Inferior parietal cortex (tissue), 1 donor: Measurements from ENCODE around the gene NAA38.
A peak's percentile ranks its signal among the peaks of the same experiment; 100 is the strongest.

ENCODE experiments used
- DNase-seq: peaks from one replicate; pipeline ENCODE4 v3.0.0-alpha.2; 2016; ENCODE audit errors: extremely low spot score

NAA38 gene

GRCh38 chr17:7841396-7841914, 15.9 kb downstream of the NAA38 start:
- DNase-seq, result peak; percentile 67

DNA sequence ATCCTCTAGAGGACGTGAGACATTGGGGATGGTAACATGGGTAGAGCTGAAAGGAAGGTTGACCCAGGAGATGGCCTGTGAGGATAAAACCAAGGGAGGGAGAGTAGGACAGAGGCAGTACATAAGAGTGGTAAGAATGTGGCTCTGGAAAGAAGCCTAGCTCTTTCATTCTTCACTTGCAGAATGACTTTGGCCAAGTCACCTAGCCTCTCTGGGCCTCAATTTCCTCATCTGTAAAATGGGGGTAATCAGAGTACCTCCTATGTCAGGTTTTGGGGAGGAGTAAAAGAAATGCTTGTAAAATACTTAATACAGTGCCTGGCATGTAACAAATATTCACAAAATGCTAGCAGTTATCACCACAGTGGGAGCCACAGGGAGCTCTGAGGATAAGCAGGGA, 16.5 kb downstream of the NAA38 start:
- no peak for DNase-seq

DNA sequence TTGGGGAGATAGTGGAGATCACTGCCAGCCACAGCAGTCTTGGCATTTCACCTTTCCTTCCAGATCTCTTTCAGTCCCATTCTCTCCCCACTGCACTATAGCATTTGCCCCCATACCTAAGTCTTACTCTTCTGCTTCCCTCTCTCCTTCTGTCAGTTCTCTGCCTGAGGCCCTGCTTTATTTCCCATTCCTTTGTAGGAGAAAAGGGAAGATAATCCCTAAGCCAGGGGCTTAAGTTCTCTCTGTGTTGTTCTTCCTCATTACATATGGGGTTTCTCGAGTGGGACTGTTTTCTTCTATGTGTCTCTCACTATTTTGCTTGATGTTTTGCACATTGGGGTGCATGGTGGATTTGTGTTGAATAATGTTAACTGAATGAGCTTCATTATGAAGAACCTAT, 16.9 kb downstream of the NAA38 start:
- no peak for DNase-seq

GRCh38 chr17:7839876-7840261, 17.5 kb downstream of the NAA38 start:
- DNase-seq, result no peak

DNA sequence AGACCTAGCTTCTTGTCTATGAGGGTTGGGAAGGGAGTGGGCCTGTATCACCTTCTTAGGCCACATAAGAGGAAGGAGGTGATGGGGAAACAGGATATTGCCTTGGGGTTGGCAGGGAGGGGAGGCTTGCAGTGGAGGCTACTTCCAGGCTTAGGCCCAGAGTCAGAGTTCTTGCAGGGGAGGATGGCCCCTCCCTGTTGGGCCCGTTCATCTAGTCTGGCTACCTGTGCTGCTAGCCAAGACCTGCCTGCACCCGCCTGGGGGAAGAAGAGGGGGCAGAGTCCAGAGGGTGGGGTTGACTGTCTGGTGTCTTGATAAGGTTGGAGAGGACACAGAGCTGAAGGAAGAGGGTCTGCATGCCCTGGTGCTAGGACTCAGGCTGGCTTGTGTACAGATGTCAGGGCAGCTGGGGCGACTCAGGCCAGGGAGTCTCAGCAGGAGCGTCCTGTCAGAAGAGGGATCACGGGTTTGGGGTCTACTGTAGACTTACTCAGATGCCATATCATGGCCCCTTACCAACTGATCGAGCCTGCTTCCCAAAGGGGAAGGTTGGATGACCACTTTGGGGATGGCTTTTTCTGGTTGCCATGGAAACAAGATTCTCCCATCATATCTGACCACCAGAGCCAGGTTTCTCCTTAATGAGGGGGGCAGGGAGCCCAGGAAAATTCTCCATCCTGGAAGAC, 18.0 kb downstream of the NAA38 start:
- no peak for DNase-seq

- no peak for DNase-seq
Observed at GRCh38 chr17:7838090-7839075, 19.0 kb downstream of the NAA38 start.

GRCh38 chr17:7837408-7838088, 19.8 kb downstream of the NAA38 start:
- DNase-seq, result no peak

DNA sequence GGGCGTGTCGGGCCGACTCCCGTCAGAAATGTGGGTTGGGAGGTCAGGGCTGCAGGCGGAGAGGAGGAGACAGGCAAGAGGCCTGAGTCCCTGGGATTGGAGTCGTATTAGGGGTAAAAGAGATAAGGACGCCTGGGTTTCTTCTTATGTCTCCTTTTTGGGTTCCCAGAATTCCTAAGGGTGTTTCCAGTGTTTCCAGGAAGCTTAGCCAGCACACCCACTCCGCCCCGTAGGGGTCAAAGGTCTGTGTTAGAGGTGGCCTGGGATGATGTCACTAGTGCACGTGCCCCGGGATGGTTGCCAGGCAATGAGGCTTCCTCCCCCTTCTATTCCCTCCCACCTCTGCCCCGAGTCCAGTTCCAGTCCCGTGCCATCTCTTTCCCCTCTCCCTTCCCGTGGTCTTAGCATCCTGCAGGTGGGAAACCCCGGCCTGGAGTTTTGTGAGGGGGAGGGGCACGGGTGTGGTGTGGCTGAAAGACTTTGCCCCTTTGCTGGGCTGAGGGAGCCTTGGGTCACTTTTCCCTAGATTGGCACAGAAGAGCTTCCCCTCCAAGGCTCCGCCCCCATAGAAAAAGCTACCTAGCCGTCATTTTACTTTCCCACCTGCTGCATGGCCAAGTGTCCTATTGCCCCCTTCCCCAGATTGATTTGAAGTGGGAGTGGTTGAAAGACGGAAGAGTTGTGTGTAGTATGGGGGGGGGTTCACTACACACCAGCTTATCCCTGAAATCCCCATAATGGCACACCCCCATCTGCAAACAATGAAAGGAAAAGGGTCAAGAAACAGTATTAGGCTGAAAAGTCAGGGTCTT, 20.6 kb downstream of the NAA38 start:
- peak; percentile 62 for DNase-seq

- DNase-seq, result peak; percentile 65
Observed at GRCh38 chr17:7835814-7836595, 21.4 kb downstream of the NAA38 start.

DNA sequence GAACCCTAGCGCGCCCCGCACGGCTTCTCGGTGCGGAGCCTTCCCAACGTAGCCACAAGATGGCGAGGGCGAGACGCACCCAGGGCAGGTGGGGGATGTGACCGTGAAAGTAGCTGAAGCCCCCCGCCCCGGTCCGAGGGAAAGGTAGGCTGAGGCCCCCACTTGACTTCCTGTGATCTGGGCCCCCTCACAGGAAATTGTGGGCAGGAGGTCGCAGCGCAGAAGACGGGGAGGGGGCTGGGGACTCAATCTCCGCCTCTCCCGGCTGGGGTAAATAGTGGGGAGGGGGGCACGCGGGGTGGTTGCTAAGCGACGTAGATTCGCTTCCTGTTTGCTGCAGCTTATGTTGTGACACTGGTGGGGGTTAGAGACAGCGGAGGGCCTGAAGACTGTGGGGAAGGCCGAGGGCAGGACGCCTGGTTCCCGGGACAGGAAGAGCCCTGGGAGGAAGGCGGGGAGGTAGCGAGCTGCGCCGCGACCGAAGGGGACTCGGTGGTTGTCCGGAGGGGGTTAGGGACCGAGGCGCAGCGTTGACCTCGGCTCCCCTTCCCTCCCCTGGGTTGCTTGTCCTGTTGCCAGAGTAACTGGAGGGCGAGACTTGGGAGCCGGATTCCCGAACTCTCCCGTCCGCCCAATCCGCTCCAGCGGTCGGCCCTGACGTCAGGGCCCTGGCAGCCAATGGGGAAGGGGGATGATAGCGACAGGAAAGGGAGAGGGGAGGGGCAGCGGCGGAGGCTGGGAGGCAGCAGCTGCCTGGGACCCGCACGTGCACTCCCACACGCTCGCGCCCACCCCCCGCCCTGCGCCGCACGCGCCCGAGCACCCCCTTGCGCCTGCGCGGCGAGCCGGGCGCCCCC, 22.2 kb downstream of the NAA38 start:
- peak; percentile 95 for DNase-seq

GRCh38 chr17:7834542-7834956, 22.8 kb downstream of the NAA38 start:
- DNase-seq, result no peak

DNA sequence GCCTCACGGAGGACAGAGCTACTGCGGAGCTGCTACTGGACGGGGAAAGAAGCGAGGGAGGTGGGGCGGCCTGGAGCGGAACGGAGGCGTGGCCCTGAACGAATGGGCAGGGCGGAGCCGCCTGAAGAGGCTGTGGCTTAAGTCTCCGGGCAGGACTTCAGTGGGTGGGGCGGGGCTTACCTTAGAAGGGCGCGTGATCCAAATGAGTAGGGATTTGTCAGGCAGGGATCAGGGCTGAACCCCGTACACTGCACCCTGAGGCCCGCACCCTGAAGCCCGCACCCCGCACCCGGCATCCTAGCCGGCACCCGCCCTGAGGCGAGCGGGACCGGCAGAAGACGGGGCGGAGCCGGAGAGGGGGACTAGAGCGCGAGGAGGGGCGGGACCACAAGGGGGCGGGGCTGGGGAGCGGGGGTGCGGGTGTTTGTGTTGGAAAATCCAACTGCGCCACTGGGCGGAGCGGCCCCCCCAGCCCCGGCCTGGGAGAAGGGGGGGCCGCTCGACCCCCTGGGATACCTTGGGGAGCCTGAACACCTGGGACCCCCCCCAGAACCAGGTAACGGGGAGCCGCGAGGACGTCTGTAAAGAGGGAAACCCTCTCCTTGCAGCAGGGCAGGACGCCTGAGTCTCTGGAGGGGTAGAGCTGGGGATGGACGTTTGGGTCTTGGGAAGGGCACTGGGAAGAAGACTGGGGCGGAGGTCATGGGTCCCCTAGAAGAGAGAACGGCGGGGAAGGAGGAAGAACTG, 23.4 kb downstream of the NAA38 start, which contains the start of gene KDM6B:
Gene KDM6B (plus strand): TSS at position 423 of the 747 bp plus-strand sequence. CDS start 11,338 bp downstream, outside the sequence.
- peak; percentile 72 for DNase-seq

DNA sequence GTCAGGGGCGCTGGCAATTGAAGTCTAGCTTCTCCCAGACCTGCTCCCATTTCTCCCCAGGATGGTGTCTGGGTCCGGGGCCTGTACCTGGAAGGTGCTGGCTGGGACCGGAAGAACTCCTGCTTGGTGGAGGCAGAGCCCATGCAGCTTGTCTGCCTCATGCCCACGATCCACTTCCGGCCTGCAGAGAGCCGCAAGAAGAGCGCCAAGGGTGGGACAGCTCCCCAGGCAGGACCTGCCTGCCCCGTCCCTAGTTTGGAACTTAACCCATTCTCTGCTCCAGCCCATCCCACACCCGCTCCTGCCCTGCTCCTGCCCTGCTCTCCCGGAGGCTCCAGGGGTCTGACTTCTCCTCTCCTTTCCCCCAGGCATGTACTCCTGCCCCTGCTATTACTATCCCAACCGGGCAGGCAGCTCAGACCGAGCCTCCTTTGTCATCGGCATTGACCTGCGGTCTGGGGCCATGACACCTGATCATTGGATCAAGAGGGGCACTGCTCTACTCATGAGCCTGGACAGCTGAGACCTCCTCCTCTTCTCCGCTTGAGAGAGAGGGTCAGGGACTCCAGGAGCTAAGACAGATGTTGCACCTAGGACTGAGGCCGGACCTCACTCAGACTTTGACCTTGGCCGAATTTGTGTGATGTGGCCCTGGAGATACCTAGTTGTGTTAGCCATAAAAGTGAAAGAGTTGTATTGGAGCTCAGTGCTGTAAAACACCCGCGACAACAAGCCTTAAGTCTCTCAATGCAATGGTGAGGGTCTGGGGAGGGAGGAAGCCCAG, 24.2 kb downstream of the NAA38 start:
- DNase-seq, result no peak

DNA sequence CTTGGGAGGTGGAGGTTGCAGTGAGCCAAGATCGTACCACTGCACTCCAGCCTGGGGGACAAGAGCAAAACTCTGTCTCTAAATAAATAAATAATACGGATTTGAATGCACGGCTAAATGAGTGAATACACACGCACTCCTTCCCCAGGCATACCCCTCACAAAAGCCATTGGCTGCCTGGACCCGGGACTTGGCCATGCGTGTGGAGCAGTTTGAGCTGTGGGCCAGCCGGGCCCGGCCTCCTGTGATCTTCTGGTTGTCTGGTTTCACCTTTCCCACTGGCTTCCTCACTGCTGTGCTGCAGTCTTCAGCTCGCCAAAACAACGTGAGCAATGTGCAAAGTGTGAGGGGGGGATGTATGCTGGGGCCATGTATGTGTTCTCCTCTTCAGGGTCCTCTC, 24.9 kb downstream of the NAA38 start:
- DNase-seq, result no peak

DNA sequence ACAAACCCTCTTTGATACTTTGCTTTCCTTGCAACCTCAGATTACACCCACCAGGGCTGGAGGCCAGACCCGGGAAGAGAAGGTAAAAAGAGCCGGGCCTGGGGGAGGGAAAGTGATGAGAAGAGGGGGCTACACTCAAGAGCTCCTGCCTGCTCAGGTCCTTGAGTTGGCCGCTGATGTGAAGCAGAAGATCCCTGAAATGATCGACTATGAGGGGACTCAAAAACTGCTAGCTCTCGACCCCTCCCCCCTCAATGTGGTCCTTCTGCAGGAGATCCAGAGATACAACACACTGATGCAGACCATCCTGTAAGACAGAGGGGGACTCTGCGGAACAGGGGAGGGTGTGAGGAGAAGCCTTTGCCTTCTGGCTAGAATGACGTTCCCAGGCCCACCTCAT, 26.1 kb downstream of the NAA38 start:
- DNase-seq, result no peak

DNA sequence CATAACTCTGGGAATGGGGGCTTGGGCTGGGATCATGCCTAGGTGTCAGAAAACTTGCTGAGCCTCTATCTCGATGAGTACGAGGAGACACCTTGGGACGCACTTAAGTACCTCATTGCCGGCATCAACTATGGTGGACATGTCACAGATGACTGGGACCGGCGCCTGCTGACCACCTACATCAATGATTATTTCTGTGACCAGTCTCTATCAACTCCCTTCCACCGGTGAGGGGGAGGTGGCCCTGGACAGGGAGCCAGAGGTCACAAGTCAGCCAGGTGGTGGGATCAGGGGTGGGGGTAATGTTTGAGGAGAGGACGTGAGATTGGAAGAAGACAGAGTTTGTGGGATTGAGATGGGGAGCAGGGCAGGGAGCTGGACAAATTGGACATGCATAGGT, 26.7 kb downstream of the NAA38 start:
- no peak for DNase-seq

DNA sequence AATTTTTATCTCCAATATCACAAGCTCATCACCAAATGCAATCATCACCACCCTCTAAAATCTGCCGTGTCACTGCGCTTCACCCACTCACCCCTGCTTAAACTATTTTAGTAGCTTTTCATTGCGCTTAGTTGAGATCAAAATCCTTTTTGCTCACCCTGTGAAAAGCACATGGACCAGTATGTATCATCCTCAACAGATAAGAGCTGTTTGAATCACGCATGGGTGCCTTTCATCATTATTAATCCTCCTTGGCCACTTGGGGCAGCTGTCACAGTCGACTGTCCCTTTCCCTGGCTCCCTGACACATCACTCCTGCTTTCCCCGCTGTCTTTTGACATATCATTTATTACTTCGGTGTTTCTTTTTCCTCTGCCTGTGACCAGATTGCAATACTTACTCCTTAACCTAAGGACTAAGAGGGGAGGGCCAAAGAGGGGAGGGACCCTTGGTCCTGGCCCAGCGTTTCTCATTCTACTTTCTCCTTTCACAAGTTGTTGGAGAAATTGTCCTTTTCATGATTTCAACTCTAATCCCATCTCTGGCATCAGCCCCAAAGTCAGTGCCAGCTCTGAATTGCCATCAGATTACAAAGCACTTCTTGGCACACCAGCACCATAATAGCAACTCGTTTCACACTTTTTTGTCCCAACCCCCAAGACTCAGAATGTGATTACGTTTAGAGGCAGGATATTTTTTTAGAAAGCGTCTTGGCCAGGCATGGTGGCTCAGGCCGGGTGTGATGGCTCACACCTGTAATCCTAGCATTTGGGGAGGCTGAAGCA, 32.0 kb downstream of the NAA38 start:
- DNase-seq, result peak; percentile 13
